IMR-90 (cell line): Measurements from ENCODE around the gene SETSIP. TPM values are rescaled to one million over a fixed set of nuclear protein-coding genes. Genes with fewer than 3 reads are reported as not detected.

Experiments used
- ATAC-seq: fragments of 200-7000 bp; cut with Tn5 transposase; 2 replicates; pipeline ENCODE4 v1.9.1; 2020; ENCODE audit warnings: low read depth, mild to moderate bottlenecking, moderate library complexity
- BruUV-seq: library from RNA; stranded (reverse); fragments of 400-500 nt; replicated peaks from 2 replicates; lab custom pipeline; 2021; lab: Mats Ljungman, UMichigan
- CTCF ChIA-PET: fragments of 300-600 bp; formaldehyde crosslinking; extraction: SDS; loops from one replicate; lab custom pipeline; 2021; ENCODE audit warnings: antibody characterized with exemption; lab: Yijun Ruan, JAX
- POLR2A ChIA-PET: fragments of 300-600 bp; sonication (Branson Sonifier 250); formaldehyde crosslinking; loops from one replicate; lab custom pipeline; 2022; ENCODE audit warnings: antibody characterized with exemption; ENCODE audit not compliant: unreplicated experiment; lab: Charles Lee
- DNase-seq: peaks from one replicate; pipeline ENCODE4 v3.0.0; 2013
- H2AFZ ChIP-seq: replicated peaks from 2 replicates; pipeline ENCODE3; 2013; ENCODE audit warnings: low read length, mild to moderate bottlenecking; ENCODE audit not compliant: poor library complexity
- H2AK5ac ChIP-seq: 2 replicates; pipeline ENCODE4 v1.6.1; 2013; ENCODE audit warnings: low read depth, low read length, inconsistent platforms
- H2AK9ac ChIP-seq: replicated peaks from 2 replicates; pipeline ENCODE3; 2013; ENCODE audit warnings: mild to moderate bottlenecking, low read depth, low read length, moderate library complexity; ENCODE audit not compliant: poor library complexity
- H2BK120ac ChIP-seq: 2 replicates; pipeline ENCODE4 v1.6.1; 2013; ENCODE audit warnings: low read depth, low read length, inconsistent platforms
- H2BK15ac ChIP-seq: 3 replicates; pipeline ENCODE4 v1.6.1; 2013; ENCODE audit warnings: low read depth, low read length, inconsistent platforms
- H2BK20ac ChIP-seq: 2 replicates; pipeline ENCODE4 v1.6.1; 2013; ENCODE audit warnings: low read depth, mild to moderate bottlenecking, inconsistent platforms, low read length, moderate library complexity
- H2BK5ac ChIP-seq: 2 replicates; pipeline ENCODE4 v1.6.1; 2013; ENCODE audit warnings: mild to moderate bottlenecking, low read depth, low read length, inconsistent platforms; ENCODE audit not compliant: poor library complexity, severe bottlenecking
- H3K14ac ChIP-seq: replicated peaks from 2 replicates; pipeline ENCODE4 v1.6.1; 2013; ENCODE audit warnings: low read depth, low read length, inconsistent platforms
- H3K18ac ChIP-seq: 2 replicates; pipeline ENCODE4 v1.6.1; 2013; ENCODE audit warnings: low read depth, low read length, control low read depth
- H3K23ac ChIP-seq: 2 replicates; pipeline ENCODE4 v1.6.1; 2013; ENCODE audit warnings: low read depth, low read length, inconsistent platforms
- H3K27ac ChIP-seq: 2 replicates; pipeline ENCODE4 v1.5.1; 2013; ENCODE audit warnings: mild to moderate bottlenecking, control low read depth, low read length; ENCODE audit not compliant: insufficient read depth
- H3K27me3 ChIP-seq: 2 replicates; pipeline ENCODE4 v1.6.1; 2013; ENCODE audit warnings: low read length; ENCODE audit not compliant: control insufficient read depth, insufficient read depth
- H3K36me3 ChIP-seq: 2 replicates; pipeline ENCODE4 v1.6.1; 2013; ENCODE audit warnings: low read length, mixed read lengths; ENCODE audit not compliant: control insufficient read depth, insufficient read depth
- H3K4ac ChIP-seq: 2 replicates; pipeline ENCODE4 v1.6.1; 2013; ENCODE audit warnings: low read depth, low read length, inconsistent platforms
- H3K4me1 ChIP-seq: 2 replicates; pipeline ENCODE4 v1.6.1; 2013; ENCODE audit warnings: low read length, mixed read lengths; ENCODE audit not compliant: control insufficient read depth, insufficient read depth
- H3K4me2 ChIP-seq: 2 replicates; pipeline ENCODE4 v1.6.1; 2013; ENCODE audit warnings: low read depth, mild to moderate bottlenecking, control low read depth, low read length, moderate library complexity
- H3K4me3 ChIP-seq: 2 replicates; pipeline ENCODE4 v1.5.1; 2013; ENCODE audit warnings: low read depth, mild to moderate bottlenecking, control low read depth, low read length, moderate library complexity; ENCODE audit not compliant: insufficient read depth
- H3K56ac ChIP-seq: 2 replicates; pipeline ENCODE4 v1.6.1; 2013; ENCODE audit warnings: low read length, inconsistent platforms; ENCODE audit not compliant: insufficient read depth; ENCODE audit errors: extremely low read depth
- H3K79me1 ChIP-seq, 2 experiments: 2 replicates each; pipeline ENCODE4 v1.6.1; 2013; ENCODE audit warnings: low read length in 2 of 2, inconsistent platforms in 1 of 2, low read depth in 1 of 2
- H3K9ac ChIP-seq: 2 replicates; pipeline ENCODE4 v1.6.1; 2013; ENCODE audit warnings: low read depth, low read length, control low read depth
- H3K9me1 ChIP-seq: 2 replicates; pipeline ENCODE4 v1.6.1; 2013; ENCODE audit warnings: low read length, inconsistent platforms; ENCODE audit not compliant: insufficient read depth
- H3K9me3 ChIP-seq: 2 replicates; pipeline ENCODE4 v1.6.1; 2013; ENCODE audit warnings: low read length; ENCODE audit not compliant: control insufficient read depth, insufficient read depth
- H4K20me1 ChIP-seq: 2 replicates; pipeline ENCODE4 v1.6.1; 2013; ENCODE audit warnings: low read length, inconsistent platforms; ENCODE audit not compliant: insufficient read depth
- H4K5ac ChIP-seq: 2 replicates; pipeline ENCODE4 v1.6.1; 2013; ENCODE audit warnings: mild to moderate bottlenecking, low read depth, low read length, control low read depth
- H4K8ac ChIP-seq, 2 experiments: 2 replicates each; pipeline ENCODE4 v1.6.1; 2013; ENCODE audit warnings: low read depth in 2 of 2, low read length in 2 of 2, control low read depth in 1 of 2, inconsistent platforms in 1 of 2
- H4K91ac ChIP-seq: 2 replicates; pipeline ENCODE4 v1.6.1; 2013; ENCODE audit warnings: low read depth, low read length, inconsistent platforms; ENCODE audit not compliant: insufficient read depth
- CEBPB ChIP-seq: IDR thresholded peaks from 2 replicates; pipeline ENCODE4 v1.6.1; 2012; ENCODE audit warnings: low read depth, low read length, improper control_type of control experiment
- CHD1 ChIP-seq: IDR thresholded peaks from 2 replicates; pipeline ENCODE4 v1.6.1; 2012; ENCODE audit warnings: low read depth, low read length, improper control_type of control experiment
- CTCF ChIP-seq: conservative IDR thresholded peaks from 2 replicates; pipeline ENCODE4 v1.5.1; 2012; ENCODE audit warnings: mild to moderate bottlenecking, low read depth, low read length, improper control_type of control experiment
- ELK1 ChIP-seq: fragments of 150-350 bp; IDR thresholded peaks from 2 replicates; pipeline ENCODE4 v1.6.1; 2016; ENCODE audit warnings: low read depth, mild to moderate bottlenecking, low read length, moderate library complexity, borderline replicate concordance
- FOS ChIP-seq: fragments of 150-350 bp; IDR thresholded peaks from 2 replicates; pipeline ENCODE4 v1.6.1; 2016; ENCODE audit warnings: low read depth, low read length
- MAFK ChIP-seq: IDR thresholded peaks from 2 replicates; pipeline ENCODE4 v1.6.1; 2012; ENCODE audit warnings: low read depth, low read length, improper control_type of control experiment
- MAZ ChIP-seq: IDR thresholded peaks from 2 replicates; pipeline ENCODE4 v1.6.1; 2012; ENCODE audit warnings: low read depth, mild to moderate bottlenecking, low read length, improper control_type of control experiment, moderate library complexity, borderline replicate concordance
- MXI1 ChIP-seq: IDR thresholded peaks from 2 replicates; pipeline ENCODE4 v1.6.1; 2012; ENCODE audit warnings: low read depth, mild to moderate bottlenecking, low read length, moderate library complexity, borderline replicate concordance
- NFE2L2 ChIP-seq: fragments of 150-350 bp; IDR thresholded peaks from 2 replicates; pipeline ENCODE4 v1.6.1; 2016; ENCODE audit warnings: low read depth, mild to moderate bottlenecking, low read length
- POLR2A ChIP-seq: IDR thresholded peaks from 2 replicates; pipeline ENCODE4 v1.6.1; 2012; ENCODE audit warnings: mild to moderate bottlenecking, low read depth, low read length
- RAD21 ChIP-seq: IDR thresholded peaks from 2 replicates; pipeline ENCODE4 v1.6.1; 2012; ENCODE audit warnings: low read length, improper control_type of control experiment
- RCOR1 ChIP-seq: IDR thresholded peaks from 2 replicates; pipeline ENCODE4 v1.6.1; 2012; ENCODE audit warnings: mild to moderate bottlenecking, low read length, improper control_type of control experiment; ENCODE audit not compliant: insufficient replicate concordance
- RFX5 ChIP-seq: IDR thresholded peaks from 2 replicates; pipeline ENCODE4 v1.8.0; 2012; ENCODE audit warnings: low read depth, mild to moderate bottlenecking, low read length, moderate library complexity
- SMC3 ChIP-seq: fragments of 150-350 bp; IDR thresholded peaks from 2 replicates; pipeline ENCODE4 v1.6.1; 2016; ENCODE audit warnings: low read depth, mild to moderate bottlenecking, antibody characterized with exemption, low read length, moderate library complexity
- WGBS, 2 experiments: methylation state at CpG; one replicate each; pipeline versions ENCODE4 v1.1.5 to v1.1.7; 2013; ENCODE audit warnings: missing lambda C conversion rate in 2 of 2; ENCODE audit not compliant: insufficient read length in 1 of 2; ENCODE audit errors: extremely low coverage in 2 of 2; 5-methylcytosine and 5-hydroxymethylcytosine counted together
- dilution Hi-C: fragments of 300-500 bp; cut with HindIII; formaldehyde crosslinking; loops from one replicate; pipeline ENCODE4 v1.14.3; 2018; ENCODE audit warnings: low sequenced_read_pairs; ENCODE audit not compliant: unreplicated experiment
- in situ Hi-C: fragments of 300-500 bp; cut with MboI; formaldehyde crosslinking; loops from 3 replicates; pipeline ENCODE4 v1.14.3; 2019; ENCODE audit warnings: low sequenced_read_pairs, inconsistent platforms, mixed read lengths
- intact Hi-C: fragments of 100-400 bp; cut with micrococcal nuclease; formaldehyde crosslinking; loops from 2 replicates; pipeline ENCODE4 v1.10.0; 2022
- polyA plus RNA-seq, 3 experiments: library from polyadenylated mRNA; depleted of rRNA; stranded (reverse); fragments of >200 nt; gene quantifications; 2 replicates each; pipeline ENCODE4 v1.2.3, GENCODE V29; 2012; ENCODE audit warnings: low replicate concordance in 1 of 3
- total RNA-seq: library from RNA; depleted of rRNA; stranded (reverse); fragments of >200 nt; gene quantifications from 2 replicates; pipeline ENCODE4 v1.2.3, GENCODE V29; 2012
- TF ChIP-seq, protein P1 (sequence below): fragments of 150-350 bp; IDR thresholded peaks from 2 replicates; pipeline ENCODE4 v1.6.1; 2017; ENCODE audit warnings: mild to moderate bottlenecking, antibody characterized with exemption, low read length, low read depth

The SETSIP gene
- total and polyA plus RNA-seq, 2 of the 4 experiments (the other 2 are of a cell fraction), result not detected

DNA sequence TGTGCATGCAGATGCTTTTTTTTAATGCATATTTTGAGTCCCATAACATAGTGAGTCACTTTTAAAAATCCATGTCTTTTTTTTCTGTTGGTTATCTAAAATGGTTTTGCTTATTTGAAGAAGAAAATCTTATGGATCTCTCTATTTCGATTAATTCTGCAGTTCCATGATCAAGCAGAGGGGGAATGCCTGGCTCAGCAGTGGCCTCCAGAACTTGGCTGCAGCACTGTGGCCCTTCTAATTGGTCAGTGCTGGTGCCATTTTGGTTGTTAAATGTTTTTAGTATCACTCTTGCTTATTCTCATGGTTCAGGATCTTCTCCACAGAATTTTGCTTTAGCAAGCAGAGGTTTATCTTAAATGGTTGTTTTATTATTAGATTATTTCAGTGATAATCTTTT, 34.2 kb downstream of the SETSIP start:
- Histone ChIP-seq H3K9ac (no peak overlapping the region), H4K91ac (no peak overlapping the region), H2AK9ac (no peak overlapping the region), H3K4me2 (no peak overlapping the region), H4K20me1 (no peaks in the 10 kb centered on the region), H3K27me3 (no peaks in the 10 kb centered on the region), H3K9me1 (no peaks in the 10 kb centered on the region), H3K23ac (no peak overlapping the region), H2BK120ac (no peak overlapping the region), H3K18ac (no peak overlapping the region), H3K79me1 (no peaks in the 10 kb centered on the region), H3K14ac (no peak overlapping the region), H2BK20ac (no peak overlapping the region), H2AK5ac (no peak overlapping the region), H3K4ac (no peak overlapping the region), H2BK15ac (no peak overlapping the region), H3K36me3 (no peaks in the 10 kb centered on the region), H4K8ac (no peak overlapping the region), H3K4me1 (peaks cover 3% of the 10 kb centered on the region; the same call in 1 of the 2 replicates), H3K56ac (no peak overlapping the region), H3K4me3 (no peak overlapping the region), H2AFZ (no peak overlapping the region), H2BK5ac (no peak overlapping the region), H3K27ac (no peak overlapping the region), H3K9me3 (no peaks in the 10 kb centered on the region), H4K5ac (no peak overlapping the region)
- in situ Hi-C loops (no loop called here), dilution Hi-C loops (no loop called here), intact Hi-C loops (no loop called here)
- TF ChIP-seq ELK1 (no peak), MAFK (no peak), RAD21 (no peak), CTCF (no peak), MAZ (no peak), RFX5 (no peak), NFE2L2 (no peak), SMC3 (no peak), FOS (no peak), CEBPB (no peak), RCOR1 (no peak), POLR2A (no peak), MXI1 (no peak), CHD1 (no peak)
- TF ChIP-seq, protein P1, sequence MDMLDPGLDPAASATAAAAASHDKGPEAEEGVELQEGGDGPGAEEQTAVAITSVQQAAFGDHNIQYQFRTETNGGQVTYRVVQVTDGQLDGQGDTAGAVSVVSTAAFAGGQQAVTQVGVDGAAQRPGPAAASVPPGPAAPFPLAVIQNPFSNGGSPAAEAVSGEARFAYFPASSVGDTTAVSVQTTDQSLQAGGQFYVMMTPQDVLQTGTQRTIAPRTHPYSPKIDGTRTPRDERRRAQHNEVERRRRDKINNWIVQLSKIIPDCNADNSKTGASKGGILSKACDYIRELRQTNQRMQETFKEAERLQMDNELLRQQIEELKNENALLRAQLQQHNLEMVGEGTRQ, result no peak
- ChIA-PET POLR2A (interaction anchor here (0.6 kb wide), 2 partner anchors 12 to 193 kb away, joined by 3 to 5 read pairs; no protein-coding TSS in a partner anchor), CTCF (no interaction called here)
- WGBS, 2 experiments, result no CpG with 5 or more reads among the region's 1 CpG
- no peak; the same call in 1 of the 2 replicates for ATAC-seq
- BruUV-seq, result no TSS peak
- peak; percentile 11 for DNase-seq
